ENCODE results near the gene AHCTF1. TPM values are rescaled to one million over a fixed set of nuclear protein-coding genes. Genes with fewer than 3 reads are reported as not detected.
A peak's percentile ranks its signal among the peaks of the same experiment; 100 is the strongest.

Gene AHCTF1
- total and polyA plus RNA-seq, 2 of the 8 experiments (the other 6 are each of a cell fraction or from before 2014, with no cell fraction given): 7.9 to 44.5 TPM

GRCh38 chr1:246790364-246790763 is 141.4 kb downstream of the AHCTF1 start:
- Histone ChIP-seq H2AFZ (ENCODE audit: low read length) (no peak overlapping the region), H3K4me1 (replicated peaks in 1 of 4; ENCODE audit: control insufficient read depth in 3 of 4, insufficient read depth in 4 of 4, low read length in 3 of 4) (peaks cover 5 to 37% (median 28%) of the 10 kb centered on the region in 4 experiments), H2AK5ac (ENCODE audit: low read depth, low read length) (0 out of 2 replicates have a peak overlapping the region, but pooled peaks have one; percentile 5), H2BK5ac (ENCODE audit: low read depth, low read length) (no peak overlapping the region; the same call in 1 of the 2 replicates), H3K9ac (replicated peaks in 1 of 4; ENCODE audit: extremely low read depth in 1 of 4, low read depth in 3 of 4, low read length in 3 of 4) (no peak overlapping the region), H3K23me2 (ENCODE audit: low read depth, low read length) (0 out of 2 replicates have a peak, but pooled peaks cover 2% of the 10 kb centered on the region), H3K4ac (replicated peaks; ENCODE audit: insufficient read length, low read depth, low read length) (no peak overlapping the region), H3K79me2 (ENCODE audit: control insufficient read depth in 1 of 2, insufficient read depth in 2 of 2, low read length in 2 of 2) (no peaks in the 10 kb centered on the region), H4K5ac (ENCODE audit: insufficient read length, low read depth, low read length) (no peak overlapping the region), H2BK15ac (ENCODE audit: low read length) (no peak overlapping the region), H2BK20ac (ENCODE audit: low read length) (peak overlapping the region; percentile 23; the same call in 1 of the 2 replicates), H3K27me3 (replicated peaks in 1 of 4; ENCODE audit: control insufficient read depth in 3 of 4, extremely low read depth in 1 of 4, insufficient read depth in 3 of 4, low read length in 3 of 4) (no peaks in the 10 kb centered on the region; a peak in 1 of 7 replicates), H3K36me3 (ENCODE audit: control insufficient read depth in 2 of 4, insufficient read depth in 4 of 4, low read length in 3 of 4) (no peaks in the 10 kb centered on the region), H3K27ac (ENCODE audit: low read depth, low read length) (no peak overlapping the region), H3K23ac (ENCODE audit: insufficient read length) (no peak overlapping the region), H3K56ac (replicated peaks; ENCODE audit: insufficient read length, low read depth, low read length) (no peak overlapping the region), H3K9me3 (ENCODE audit: insufficient read depth in 2 of 2, low read depth in 1 of 2, low read length in 1 of 2) (no peaks in the 10 kb centered on the region), H4K20me1 (replicated peaks in 1 of 2; ENCODE audit: control insufficient read depth in 1 of 2, insufficient read depth in 2 of 2, low read length in 2 of 2) (no peaks in the 10 kb centered on the region), H3K4me2 (ENCODE audit: insufficient read depth in 1 of 2, low read depth in 2 of 2, low read length in 2 of 2) (no peak overlapping the region), H2BK120ac (replicated peaks; ENCODE audit: low read depth, low read length) (no peak overlapping the region), H3K18ac (ENCODE audit: extremely low read depth, low read length) (0 out of 2 replicates have a peak overlapping the region, but pooled peaks have one; percentile 32), H4K8ac (ENCODE audit: extremely low read depth, insufficient read depth, low read length) (no peak overlapping the region), H3K4me3 (ENCODE audit: extremely low read depth in 1 of 4, insufficient read depth in 2 of 4, low read depth in 3 of 4, low read length in 4 of 4) (no peak overlapping the region), H3K79me1 (ENCODE audit: low read depth, low read length) (no peaks in the 10 kb centered on the region), H3K14ac (ENCODE audit: insufficient read length) (no peak overlapping the region), H2BK12ac (ENCODE audit: low read depth, low read length) (0 out of 2 replicates have a peak overlapping the region, but pooled peaks have one; percentile 53), H4K91ac (replicated peaks; ENCODE audit: insufficient read length, low read length) (peak overlapping the region; percentile 61)
- 98% methylated on average over 7 of the region's 7 CpGs; no CpG with 5 or more reads in 1 of the 2 experiments for WGBS, 2 experiments (ENCODE audit: extremely low coverage in 1 of 2, insufficient coverage in 1 of 2, insufficient read length in 1 of 2, insufficient replicate concordance in 2 of 2, low coverage in 1 of 2, low lambda C conversion rate in 2 of 2, missing lambda C conversion rate in 1 of 2)
- ChIA-PET POLR2A (ENCODE audit: partially characterized antibody) (interaction anchor here (0.6 kb wide), 1 partner anchor 36 kb away, joined by 3 read pairs; no protein-coding TSS in a partner anchor), CTCF (ENCODE audit: partially characterized antibody) (interaction anchor here (0.9 kb wide), 1 partner anchor 18 kb away, joined by 3 read pairs; no protein-coding TSS in a partner anchor)
- FAIRE-seq: no peak
- no peak for TF ChIP-seq CEBPB (IDR thresholded peaks at IDR 0.05; ENCODE audit: low read depth, low read length)
- no peak for TF ChIP-seq CBX8 (IDR thresholded peaks at IDR 0.05; ENCODE audit: borderline replicate concordance, low read depth, low read length)
- no peak for TF ChIP-seq ASH2L (IDR thresholded peaks at IDR 0.05; ENCODE audit: low read length)
- TF ChIP-seq TEAD4 (IDR thresholded peaks at IDR 0.05; ENCODE audit: low read depth, low read length): no peak
- no peak for DNase-seq (ENCODE audit: low read depth in 1 of 2, low spot score in 2 of 2)
